HL-60/S4 (cell line): ENCODE measurements around the gene ATP6V0D1.
"Not testable (repeated sequence)": the region's sequence is repeated elsewhere in the genome, so short reads cannot be mapped to it uniquely, and the experiment has no call there.

Experiments used
- in situ Hi-C: fragments of 300-500 bp; cut with MboI; formaldehyde crosslinking; loops from 2 replicates; pipeline ENCODE4 v1.14.3; 2022; ENCODE audit warnings: low sequenced_read_pairs

ATP6V0D1 gene

DNA sequence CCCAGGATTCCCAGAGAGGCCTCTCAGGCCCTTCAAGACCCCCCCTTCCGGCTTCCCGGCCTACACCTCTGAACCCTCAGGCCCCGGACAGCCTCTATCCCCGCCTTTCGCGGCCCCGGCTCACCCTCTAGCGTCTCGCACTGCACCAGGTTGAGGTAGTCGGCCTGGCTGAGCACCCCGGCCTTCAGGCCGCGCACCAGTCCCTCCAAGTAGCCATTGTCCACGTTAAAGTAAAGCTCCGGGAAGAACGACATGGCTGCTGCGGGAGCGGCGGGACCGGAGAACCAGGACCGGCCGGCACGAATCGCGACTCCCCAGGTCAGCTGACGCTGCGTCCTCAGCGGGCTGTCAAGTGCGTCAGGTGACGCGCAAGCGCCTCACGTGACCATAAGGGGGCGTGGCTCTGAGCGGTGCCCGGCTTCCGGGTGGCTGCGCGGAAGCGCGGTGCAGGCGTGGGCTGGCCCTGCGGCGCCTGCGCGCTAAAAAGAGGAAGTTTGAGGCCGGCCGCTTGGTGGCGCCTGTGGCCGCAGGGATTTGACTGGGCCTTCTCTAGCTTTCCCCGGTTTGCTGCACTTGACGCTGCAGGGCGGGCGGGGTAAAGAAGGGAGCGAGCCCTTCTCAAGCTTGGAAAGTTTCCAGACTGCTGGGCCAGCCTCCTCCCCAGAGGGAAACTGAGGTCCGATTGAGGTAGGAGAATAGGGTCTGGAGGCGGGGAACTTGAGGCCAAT, at the start of gene ATP6V0D1:
ATP6V0D1 (minus strand) TSS at position 325 of the 728 bp plus-strand sequence; CDS start at position 254, 71 bp downstream.
- in situ Hi-C loops, result no loop called here

DNA sequence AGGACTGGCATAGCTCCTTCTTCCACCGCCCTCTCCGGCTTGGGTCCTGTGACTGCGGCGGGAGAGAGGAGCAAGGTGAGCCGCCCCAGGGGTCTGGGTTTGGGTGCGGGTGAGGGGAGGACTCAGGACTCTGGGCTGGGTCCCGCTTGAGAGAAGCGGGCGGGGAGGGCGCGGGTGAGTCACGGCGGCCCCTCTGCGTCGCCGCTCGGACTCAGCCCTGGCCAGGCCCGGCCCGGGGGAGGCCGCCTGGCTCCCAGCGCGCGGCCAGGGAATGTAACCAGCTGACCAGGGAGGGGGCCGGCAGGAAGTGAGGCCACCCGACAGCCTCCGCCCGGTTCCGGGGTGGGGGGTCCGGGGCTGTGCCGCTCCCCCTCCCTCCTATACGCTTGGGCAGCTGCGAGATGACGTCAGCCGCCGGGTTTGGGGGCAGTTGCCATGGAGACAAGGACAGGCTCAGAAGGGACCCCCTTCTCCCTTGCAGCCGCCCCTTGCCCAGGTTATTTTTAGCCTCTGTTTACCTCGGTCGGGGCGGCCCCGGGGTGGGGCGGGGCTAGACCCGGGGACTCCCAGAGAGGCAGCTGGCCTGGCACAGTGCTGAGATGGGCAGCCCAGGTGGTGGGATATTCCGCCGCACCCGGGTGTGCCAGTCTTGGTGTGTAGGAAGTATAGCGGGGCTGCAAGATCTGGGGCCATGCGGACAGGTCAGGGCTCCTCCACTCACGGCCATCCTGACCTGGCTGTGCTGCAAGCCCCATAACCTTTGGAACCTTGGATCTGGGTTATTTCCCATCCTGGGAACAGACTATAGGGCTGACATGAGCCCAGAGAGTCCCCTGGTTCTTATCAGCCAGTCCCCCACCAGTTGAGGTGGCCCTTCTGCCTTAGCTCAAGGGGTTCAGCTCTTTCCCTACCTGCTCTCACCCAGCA, 49.3 kb upstream of the ATP6V0D1 start:
- in situ Hi-C loops, result no loop called here

DNA sequence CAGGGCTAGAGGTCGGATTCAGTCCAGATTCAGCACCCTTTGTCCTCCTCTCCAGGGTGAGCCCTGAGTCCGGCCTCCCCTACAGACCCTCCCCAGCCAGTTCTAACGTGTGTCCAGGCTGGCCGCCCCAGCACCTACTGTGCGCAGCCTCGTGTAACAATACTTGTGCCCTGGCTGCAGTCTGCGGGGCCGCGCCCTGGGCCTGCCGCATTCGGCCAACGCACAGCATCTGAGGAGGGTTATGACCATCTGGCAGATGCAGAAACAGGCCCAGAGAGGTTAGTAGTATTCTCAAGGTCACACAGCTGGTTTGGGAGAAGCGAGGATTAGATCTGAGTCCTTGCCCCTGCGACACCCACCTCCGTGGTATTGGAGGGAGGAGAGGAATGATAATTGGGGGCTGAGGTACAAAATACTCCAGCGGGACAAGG, 48.6 kb upstream of the ATP6V0D1 start:
- in situ Hi-C loops, result no loop called here

DNA sequence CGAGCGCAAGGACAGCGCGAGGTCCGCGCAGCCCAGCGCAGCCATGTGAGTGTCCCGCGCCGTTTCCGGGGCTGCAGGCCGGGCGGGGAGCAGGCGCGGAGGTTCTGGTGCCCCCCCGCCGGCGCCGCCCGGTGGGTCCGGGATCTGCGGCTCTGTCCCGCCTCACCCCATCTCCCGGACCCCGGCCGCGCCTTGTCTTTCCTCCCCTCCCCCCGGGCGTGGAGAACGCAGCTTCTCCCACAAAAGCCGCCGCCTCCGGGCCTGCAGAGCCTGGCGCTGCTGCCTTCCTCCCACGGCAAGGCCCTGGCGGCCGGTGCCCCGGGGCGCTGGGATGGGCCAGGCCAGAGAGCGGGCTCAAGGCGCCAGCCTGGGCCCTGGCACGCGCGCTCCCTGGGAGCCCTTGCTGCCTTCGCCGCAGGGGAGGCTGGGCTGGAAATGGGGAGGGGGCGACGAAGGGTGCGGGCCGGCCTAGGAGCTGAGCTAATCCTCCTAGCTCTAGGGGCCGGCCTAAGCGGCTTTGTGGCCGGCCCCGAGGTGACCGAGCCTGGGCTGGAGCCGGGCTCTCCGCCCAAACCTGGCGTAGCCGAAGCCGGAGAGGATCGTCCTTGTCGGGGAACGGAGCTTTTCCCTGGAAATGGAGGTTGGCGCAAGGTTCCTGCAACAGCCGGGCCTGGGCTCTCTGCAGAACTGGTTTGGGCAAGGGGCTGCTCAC, 48.1 kb upstream of the ATP6V0D1 start:
- in situ Hi-C loops, result no loop called here

DNA sequence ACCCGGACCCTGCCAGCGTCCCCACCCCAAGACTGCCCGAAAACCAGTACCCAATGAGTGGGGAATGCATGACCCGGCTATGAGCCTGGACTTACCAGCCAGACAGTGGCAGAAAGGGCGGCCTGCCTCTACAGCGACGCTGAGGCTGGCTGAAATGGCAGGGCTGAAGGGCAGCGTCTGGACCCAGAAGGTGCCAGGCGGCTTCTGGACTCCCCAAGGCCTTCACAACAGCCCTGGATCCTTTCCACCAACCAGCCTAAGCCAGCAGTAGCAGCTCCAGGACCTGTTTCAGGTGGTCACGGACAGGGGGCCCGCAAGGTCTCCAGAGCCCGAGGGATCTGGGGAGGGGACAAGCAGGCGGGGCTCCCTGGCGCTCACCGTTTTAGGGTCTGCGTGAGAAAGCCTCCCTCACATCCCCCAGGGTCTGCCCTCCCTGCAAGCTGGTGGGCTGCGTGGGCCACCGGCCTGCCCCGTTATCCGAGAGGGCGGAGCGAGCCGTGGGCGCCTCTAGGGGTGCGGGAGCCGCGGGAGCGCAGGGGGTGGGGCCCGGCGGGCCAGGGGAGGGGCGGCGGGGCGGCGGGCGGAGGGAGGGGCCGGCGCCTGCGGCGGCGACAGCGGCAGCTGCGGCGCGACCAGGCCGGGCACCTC, 47.4 kb upstream of the ATP6V0D1 start, which contains the start of gene RIPOR1:
RIPOR1 (plus strand) TSS at position 608 of the 648 bp plus-strand sequence. CDS start 9,618 bp downstream, outside the sequence.
- in situ Hi-C loops, result no loop called here

DNA sequence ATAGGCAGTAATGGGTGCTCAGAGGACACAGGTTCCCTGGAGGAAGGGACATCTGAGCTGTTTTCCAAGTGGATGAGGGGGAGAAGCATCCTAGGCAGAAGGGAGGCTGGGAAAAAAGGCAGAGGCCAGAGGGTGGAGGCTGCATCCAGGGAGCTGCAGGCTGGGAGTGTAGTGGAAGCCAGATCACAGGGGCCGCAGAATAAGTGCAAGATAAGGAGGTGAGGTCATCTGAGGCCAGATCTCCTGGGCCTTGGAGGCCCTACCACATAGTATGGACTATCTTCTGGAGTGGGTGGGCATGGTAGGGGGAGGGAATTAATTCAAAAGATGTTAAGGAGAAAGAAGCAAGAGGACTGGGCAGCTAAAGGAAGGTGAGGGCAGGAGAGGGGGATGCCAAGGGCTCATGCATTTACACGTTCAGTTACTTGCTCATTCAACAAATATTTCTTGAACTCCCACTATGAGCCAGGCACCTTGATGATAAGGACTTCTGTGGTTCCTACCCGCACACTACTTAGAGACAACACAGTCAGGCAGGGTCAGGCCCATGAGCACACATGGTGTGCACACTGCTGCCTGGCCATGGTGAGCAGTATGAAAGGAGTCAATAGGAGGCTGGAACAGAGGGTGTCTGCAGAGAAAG, 45.3 kb upstream of the ATP6V0D1 start:
- in situ Hi-C loops, result no loop called here

DNA sequence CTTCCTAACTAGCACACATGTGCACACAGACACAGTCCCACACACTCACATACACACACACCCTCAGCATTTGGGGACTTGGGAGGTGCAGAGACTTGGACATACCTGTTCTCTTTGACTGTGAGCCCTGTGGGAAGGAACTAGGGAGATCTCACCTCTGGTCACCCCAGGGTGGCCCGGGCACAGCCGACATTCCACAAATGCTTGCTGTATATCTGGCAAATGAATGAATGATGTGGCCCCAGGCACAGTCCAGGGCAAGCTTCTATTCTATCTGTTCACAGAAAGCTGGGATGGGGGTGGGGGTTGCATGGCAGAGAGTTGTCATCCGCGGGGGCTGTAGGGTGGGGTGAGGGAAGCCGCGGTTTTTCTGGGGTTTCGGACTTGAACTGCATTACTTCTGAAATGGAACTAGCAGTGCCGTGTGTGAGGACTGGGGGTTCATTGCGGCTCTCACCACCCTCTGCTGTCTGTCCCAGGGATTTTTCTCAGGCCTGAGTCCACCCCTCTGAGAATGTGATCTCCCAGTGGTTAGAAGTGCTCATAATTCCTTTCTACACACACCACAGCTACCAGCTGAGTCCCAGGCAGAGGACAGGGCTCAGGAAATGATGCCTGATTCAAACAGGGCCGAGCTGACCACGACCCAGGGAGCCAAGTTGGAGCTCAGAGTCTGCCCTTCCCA, 44.4 kb upstream of the ATP6V0D1 start:
- in situ Hi-C loops, result no loop called here

DNA sequence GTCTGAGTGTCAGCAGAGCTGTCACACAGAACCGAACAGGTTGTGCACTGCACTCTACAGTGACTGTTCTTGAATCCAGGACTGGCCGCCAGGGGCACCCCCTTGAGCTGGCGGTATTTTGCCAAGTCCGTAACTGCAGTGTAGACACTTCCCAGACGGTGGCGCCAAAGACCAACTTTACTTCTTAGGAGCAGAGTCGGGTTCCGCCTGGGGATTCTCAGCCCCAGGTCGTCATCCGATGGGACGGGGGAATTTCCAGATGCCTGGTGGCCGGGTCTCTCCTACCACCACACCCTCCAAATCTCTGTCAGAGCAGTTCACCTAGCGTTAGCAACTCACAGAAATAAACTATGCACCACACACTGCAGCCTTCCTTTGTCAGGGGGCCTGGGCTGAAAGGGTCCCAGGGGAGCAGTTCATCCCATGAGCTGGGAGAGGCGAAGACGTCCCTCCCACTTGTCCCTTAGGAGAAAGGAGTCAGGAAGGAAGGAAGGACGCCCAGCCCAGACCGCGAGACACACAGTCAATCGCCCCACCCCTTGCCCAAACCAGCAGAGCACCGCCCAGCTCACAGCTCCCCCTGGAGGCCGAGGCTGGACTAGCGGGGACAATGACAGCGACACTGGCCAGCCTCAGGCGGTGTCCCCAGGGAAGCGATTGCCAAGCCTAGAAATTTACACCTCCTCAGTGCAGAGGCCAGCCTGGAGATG, 40.3 kb upstream of the ATP6V0D1 start:
- in situ Hi-C loops, result no loop called here

DNA sequence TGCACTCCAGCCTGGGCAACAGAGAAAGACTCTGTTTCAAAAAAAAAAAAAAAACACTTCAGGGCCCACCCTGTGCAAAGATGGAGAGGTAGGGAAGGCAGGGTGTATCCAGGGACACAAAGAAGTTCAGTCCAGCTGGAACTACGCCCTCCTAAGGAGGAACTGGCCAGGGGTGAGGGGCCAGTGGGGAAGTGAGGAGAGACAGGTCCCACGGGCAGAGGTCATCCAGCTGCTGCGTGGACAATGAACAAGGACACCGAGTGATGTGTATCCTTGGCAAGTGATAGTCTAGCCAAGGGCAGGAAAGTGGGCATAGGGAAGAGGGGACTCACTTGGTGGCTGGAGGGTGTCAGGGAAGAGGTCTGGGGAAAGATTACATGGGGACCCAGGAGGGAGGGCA, 38.3 kb upstream of the ATP6V0D1 start:
- in situ Hi-C loops, result no loop called here

DNA sequence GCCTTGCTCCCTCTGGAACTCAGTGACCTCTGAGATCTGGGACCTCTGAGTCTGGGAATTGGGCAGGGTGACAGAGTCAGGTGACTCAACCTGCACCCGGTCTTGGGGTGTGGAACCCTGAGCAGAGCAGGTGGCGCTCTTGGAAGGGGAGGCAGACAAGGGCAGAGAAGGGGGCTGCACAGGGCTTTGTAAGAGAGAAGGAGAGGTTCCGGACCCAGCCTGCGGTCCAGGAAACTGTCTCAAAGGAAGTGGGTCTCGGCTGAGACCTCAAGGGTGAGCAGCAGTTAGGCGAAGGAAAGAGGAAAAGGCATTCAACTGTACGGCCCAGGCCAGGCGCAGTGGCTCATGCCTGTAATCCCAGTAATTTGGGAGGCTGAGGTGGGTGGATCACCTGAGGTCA, 37.7 kb upstream of the ATP6V0D1 start:
- in situ Hi-C loops, result no loop called here

DNA sequence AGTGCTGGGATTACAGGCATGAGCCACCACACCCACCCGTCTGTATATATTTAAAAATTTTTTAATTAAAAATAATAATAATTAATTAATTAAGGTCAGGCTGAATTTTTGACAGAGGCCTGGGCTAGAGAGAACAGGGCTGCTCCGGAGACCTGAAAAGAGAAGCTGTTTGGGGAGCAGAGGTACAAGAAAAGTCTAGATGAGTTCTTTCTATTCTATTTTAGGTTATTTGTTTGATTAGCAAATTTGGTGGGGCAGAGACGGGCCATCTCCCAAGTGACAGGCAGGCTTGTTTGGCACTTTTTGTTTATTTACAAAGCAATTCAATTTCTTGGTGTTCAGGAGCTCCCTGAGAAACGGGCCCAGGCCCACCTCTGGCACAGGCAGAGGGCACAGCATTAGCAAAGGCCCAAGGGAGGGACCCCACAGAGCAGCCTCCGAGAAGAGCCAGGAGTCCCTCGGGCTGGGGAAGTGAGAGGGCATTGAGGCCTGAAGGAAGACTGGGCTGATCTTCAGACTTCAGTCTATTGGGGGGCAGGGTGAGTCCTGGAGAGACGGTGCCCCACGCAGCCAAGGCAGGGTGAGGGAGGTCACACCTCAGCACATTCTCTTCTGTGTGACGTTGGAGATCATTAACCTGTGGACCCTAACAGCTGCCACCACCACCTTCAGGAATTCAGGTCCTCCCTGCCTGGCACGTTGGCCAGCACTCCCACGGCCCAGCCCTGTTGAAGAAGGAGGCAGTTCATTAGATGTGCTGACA, 36.9 kb upstream of the ATP6V0D1 start:
- in situ Hi-C loops, result no loop called here

DNA sequence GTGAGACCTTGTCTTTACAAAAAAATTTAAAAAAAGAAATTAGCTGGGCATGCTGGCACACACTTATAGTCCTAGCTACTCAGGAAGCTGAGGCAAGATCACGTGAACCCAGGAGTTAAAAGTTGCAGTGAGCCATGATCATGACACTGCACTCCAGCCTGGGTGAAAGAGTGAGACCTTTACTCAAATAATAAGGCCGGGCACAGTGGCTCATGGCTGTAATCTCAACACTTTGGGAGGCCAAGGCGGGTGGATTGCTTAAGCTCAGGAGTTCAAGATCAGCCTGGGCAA, 36.1 kb upstream of the ATP6V0D1 start:
- in situ Hi-C loops, result no loop called here

DNA sequence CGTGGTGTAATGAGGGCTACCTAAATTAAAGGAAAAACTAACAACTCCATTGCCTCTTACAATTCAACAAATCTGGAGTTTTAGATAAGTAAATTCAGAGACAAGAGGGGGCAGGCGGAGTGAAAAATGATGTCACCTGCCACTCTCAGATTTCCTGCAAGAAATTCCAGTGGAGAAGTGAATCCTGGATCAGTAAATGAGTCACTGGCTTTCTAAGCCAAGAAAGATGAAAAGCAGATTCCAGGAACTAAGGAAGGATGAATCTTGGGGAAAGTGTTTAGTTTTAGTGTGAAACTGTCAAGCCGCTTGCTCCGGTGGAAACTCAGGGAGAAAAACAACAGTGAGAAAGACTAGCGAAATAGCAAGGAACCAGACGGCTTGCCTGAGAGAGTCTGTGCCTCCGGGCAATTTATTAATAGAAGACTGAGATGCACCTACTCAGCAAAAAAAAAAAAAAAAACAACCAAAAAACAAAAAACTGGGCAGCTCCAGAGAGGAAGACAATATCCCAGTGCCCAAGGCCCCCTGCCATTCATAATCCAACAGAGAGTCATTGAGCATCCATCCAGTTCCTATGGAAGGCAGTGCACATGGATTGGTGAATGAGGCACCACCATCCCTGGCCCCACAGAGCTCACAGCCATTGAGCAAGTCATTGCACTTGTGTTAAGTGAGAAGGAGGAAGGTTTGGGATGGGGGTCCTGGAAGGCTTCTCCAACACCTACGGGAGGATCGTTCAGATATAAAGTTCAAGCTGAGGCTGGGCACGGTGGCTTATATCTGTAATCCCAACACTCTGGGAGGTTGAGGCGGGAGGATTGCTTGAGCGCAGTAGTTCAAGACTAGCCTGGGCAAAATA, 35.6 kb upstream of the ATP6V0D1 start:
- in situ Hi-C loops, result no loop called here

DNA sequence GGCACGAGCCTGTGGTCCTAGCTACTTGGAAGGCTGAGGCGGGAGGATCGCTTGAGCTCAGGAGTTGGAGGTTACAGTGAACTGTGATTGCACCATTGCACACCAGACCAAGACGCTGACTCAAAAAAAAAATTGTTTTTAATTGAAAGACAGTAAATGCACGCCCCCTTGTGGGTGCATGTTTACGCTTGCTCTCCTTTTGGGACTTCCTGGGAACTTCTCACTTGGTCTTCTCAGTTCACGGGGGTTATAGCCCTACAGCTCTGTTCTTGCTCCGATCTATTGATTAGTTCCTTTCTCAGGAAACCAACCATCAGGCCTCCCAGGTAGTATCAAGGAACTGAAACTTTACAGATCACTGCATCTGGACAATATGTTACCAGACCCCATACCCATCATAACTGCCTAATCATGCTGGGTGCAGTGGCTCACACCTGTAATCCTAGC, 33.4 kb upstream of the ATP6V0D1 start:
- in situ Hi-C loops, result no loop called here

DNA sequence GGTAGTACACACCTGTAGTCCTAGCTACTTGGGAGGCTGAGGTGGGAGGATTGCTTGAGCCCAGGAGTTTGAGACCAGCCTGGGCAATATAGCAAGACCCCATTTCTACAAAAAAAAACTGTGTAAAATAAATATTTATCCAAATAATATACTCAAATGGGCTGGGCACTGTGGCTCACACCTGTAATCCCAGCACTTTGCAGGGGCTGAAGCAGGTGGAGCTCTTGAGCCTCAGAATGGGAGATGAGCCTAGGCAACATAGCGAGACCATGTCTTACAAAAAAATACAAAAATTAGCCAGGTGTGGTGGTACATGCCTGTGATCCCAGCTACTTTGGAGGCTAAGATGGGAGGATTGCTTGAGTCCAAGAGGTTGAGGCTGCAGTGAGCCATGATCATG, 32.9 kb upstream of the ATP6V0D1 start:
- in situ Hi-C loops, result not testable (repeated sequence)

DNA sequence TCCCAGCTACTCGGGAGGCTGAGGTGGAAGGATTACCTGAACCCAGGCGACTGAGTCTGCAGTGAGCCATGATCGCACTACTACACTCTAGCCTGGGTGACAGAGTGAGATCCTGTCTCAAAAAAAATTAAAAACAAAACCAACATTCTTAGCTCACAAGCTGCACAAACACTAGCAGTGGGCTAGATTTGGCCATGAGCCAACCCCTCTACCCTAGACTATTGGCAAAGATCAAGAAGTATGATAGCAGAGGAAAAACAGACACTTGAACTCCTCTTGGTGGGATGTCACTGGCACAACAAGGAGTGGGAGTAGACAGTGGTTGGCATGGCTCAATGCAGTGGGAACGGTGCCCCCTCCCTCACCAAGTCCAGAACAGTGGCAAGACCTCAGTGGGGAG, 28.1 kb upstream of the ATP6V0D1 start:
- in situ Hi-C loops, result no loop called here

DNA sequence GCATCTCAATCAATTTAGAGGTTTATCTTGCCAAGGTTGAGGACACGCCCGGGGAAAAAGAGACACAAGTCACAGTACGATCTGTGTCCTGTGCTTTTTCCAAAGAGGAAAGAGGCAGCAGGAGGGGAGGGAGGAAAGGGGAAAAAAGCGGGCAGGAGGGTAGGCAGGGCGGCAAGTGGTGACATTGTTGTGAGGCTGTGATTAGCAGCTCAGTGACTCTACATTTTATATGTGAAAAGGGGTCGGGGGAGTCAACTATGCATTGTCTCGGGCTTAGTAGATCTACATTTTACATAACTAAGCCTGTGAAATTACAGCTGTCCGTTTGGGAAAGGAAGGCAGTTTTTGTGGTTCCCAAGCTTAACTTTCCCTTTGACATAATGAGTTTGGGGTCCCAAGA, 25.5 kb upstream of the ATP6V0D1 start:
- in situ Hi-C loops, result no loop called here
